Thoracic aorta (tissue), 2 donors: Measurements from ENCODE around the gene JAGN1. TPM values are rescaled to one million over a fixed set of nuclear protein-coding genes. Genes with fewer than 3 reads are reported as not detected.

Source experiments
- ATAC-seq: fragments of 150-250 bp; one replicate; pipeline ENCODE4 v1.8.0; 2017; ENCODE audit warnings: low read depth; ENCODE audit not compliant: insufficient number of reproducible peaks, low FRiP score
- DNase-seq: peaks from one replicate; pipeline ENCODE4 v3.0.0-alpha.2; 2020; ENCODE audit warnings: low spot score
- H3K27ac ChIP-seq, 2 donors: fragments of 200-600 bp; sonication (generic); 1 replicate in 1 of 2; 2 replicates in 1 of 2; pipeline ENCODE4 v1.5.1; 2016; ENCODE audit warnings: mild to moderate bottlenecking in 2 of 2, moderate library complexity in 2 of 2
- H3K27me3 ChIP-seq: fragments of 200-600 bp; sonication (generic); replicated peaks from 2 replicates; pipeline ENCODE4 v1.6.0; 2016; ENCODE audit warnings: mild to moderate bottlenecking; ENCODE audit not compliant: insufficient read depth
- H3K36me3 ChIP-seq: fragments of 200-600 bp; sonication (generic); one replicate; pipeline ENCODE4 v1.5.1; 2016
- H3K4me1 ChIP-seq, 2 donors: fragments of 200-600 bp; sonication (generic); 1 replicate in 1 of 2; 2 replicates in 1 of 2; pipeline versions ENCODE4 v1.5.1 to v1.6.0; 2016; ENCODE audit warnings: low read depth in 2 of 2, mild to moderate bottlenecking in 1 of 2; ENCODE audit not compliant: control insufficient read depth in 1 of 2
- H3K4me3 ChIP-seq: fragments of 200-600 bp; sonication (generic); 2 replicates; pipeline ENCODE4 v1.5.1; 2016; ENCODE audit warnings: mild to moderate bottlenecking
- H3K9me3 ChIP-seq: fragments of 200-600 bp; sonication (generic); 2 replicates; pipeline ENCODE4 v1.5.1; 2016
- total RNA-seq, 2 donors: library from RNA; depleted of rRNA; stranded (reverse); fragments of >200 nt; gene quantifications; one replicate each; pipeline versions ENCODE4 v1.1.0 to v1.2.3, GENCODE V29; 2016
- TF ChIP-seq, protein P1 (sequence below): fragments of 200-600 bp; sonication (generic); IDR thresholded peaks from one replicate; pipeline ENCODE4 v1.5.1; 2019; ENCODE audit warnings: antibody characterized with exemption

The JAGN1 gene
- total RNA-seq, 2 donors from 2014 or later: 21.5 to 38.6 TPM

DNA sequence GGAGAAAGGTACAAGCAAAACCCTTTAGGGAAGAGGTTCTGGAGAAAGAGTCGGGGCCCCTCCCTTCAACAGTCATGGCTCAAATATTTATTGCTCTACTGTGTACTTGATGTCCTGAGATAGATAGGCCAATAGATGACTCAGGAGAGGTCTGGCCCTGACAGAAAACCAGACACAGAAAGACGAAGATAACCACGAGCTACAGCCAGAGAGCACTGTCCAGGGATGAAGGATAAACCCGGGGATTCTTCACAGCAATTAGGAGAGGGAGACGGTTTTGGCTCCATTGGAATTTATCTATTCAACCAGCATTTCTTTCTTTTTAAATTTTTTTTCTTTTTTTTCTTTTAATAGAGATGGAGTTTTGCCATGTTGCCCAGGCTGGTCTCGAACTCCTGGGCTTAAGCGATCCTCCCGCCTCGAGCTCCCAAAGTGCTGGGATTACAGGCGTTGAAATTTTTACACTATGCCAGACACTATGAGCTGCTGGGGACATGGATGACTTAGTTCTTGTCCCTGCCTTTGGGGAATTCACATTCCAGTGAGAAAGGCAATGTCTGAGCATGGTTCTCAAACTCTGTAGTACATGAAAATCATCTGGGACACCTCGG is 5.8 kb upstream of the JAGN1 start:
- no peak overlapping the region for H3K4me3 ChIP-seq
- H3K9me3 ChIP-seq: no peaks in the 10 kb centered on the region
- TF ChIP-seq, protein P1, sequence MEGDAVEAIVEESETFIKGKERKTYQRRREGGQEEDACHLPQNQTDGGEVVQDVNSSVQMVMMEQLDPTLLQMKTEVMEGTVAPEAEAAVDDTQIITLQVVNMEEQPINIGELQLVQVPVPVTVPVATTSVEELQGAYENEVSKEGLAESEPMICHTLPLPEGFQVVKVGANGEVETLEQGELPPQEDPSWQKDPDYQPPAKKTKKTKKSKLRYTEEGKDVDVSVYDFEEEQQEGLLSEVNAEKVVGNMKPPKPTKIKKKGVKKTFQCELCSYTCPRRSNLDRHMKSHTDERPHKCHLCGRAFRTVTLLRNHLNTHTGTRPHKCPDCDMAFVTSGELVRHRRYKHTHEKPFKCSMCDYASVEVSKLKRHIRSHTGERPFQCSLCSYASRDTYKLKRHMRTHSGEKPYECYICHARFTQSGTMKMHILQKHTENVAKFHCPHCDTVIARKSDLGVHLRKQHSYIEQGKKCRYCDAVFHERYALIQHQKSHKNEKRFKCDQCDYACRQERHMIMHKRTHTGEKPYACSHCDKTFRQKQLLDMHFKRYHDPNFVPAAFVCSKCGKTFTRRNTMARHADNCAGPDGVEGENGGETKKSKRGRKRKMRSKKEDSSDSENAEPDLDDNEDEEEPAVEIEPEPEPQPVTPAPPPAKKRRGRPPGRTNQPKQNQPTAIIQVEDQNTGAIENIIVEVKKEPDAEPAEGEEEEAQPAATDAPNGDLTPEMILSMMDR: no peak
- H3K27me3 ChIP-seq: no peaks in the 10 kb centered on the region
- no peak for ATAC-seq
- DNase-seq: no peak
- H3K4me1 ChIP-seq: no peaks in the 10 kb centered on the region
- no peak overlapping the region for H3K27ac ChIP-seq
- H3K36me3 ChIP-seq: no peaks in the 10 kb centered on the region

DNA sequence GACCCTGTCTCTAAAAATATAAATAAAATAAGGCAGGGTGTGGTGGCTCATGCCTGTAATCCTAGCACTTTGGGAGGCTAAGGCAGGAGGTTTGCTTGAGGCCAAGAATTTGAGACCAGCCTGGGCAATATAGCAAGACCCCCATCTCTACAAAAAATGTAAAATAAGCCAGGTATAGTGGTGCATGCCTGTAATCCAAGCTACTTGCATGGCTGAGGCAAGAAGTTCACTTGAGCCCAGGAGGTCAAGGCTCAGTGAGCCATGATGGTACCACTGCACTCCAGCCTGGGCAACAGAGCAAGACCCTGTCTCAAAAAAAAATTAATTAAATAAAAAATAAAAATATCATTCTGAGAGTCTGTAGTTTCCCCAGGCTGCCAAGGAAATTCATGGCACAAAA is 4.1 kb upstream of the JAGN1 start:
- ATAC-seq: no peak
- no peak for DNase-seq
- no peaks in the 10 kb centered on the region for H3K9me3 ChIP-seq
- no peaks in the 10 kb centered on the region for H3K36me3 ChIP-seq
- H3K27me3 ChIP-seq: no peaks in the 10 kb centered on the region
- H3K4me3 ChIP-seq: no peak overlapping the region
- TF ChIP-seq, protein P1: no peak
- no peak overlapping the region for H3K27ac ChIP-seq
- H3K4me1 ChIP-seq: peaks cover 4 to 7% of the 10 kb centered on the region in 2 donors

DNA sequence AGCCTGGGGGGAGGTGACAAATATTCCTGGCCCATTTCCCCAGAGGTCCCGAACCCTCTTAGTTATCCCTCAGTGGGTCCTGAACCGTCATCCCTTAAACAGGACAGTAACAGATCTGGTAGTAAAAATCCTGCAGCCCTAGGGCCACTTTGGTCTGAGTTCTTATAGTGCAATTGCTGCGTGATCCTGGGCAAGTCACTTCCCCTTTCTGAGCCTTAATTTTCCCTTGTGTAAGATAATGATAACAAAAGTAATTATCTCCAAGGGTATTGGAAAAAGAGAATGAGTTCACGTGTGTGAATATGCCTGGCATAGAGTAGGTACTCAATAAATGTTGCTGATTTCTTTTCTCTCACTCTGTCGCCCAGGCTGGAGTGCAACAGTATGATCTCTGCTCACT is 2.9 kb upstream of the JAGN1 start:
- Histone ChIP-seq H3K4me1 (peaks cover 8 to 10% of the 10 kb centered on the region in 2 donors), H3K36me3 (no peaks in the 10 kb centered on the region), H3K27me3 (no peaks in the 10 kb centered on the region), H3K9me3 (no peaks in the 10 kb centered on the region), H3K27ac (no peak overlapping the region), H3K4me3 (no peak overlapping the region)
- DNase-seq: no peak
- no peak for ATAC-seq
- TF ChIP-seq, protein P1: no peak

DNA sequence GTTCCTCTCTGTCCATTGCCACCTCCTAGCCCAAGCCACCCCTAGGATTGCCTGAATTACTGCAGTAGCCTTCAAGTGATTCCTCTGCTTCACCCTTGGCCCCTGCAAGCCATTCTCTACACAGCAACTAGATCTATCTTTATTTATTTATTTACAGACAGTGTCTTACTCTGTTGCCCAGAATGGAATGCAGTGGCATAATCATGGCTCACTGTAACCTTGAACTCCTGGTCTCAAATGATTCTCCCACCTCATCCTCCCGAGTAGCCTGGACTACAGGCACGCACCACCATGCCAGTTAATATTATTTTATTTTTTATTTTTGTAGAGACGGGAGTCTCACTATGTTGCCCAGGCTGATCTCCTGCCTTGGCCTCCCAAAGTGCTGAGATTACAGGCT is 1.9 kb upstream of the JAGN1 start:
- no peak overlapping the region for H3K27ac ChIP-seq
- TF ChIP-seq, protein P1: no peak
- ATAC-seq (no peak), DNase-seq (no peak)
- H3K9me3 ChIP-seq: no peaks in the 10 kb centered on the region
- peaks cover 8 to 10% of the 10 kb centered on the region in 2 donors for H3K4me1 ChIP-seq
- H3K4me3 ChIP-seq: no peak overlapping the region
- no peaks in the 10 kb centered on the region for H3K27me3 ChIP-seq
- H3K36me3 ChIP-seq: peaks cover 6% of the 10 kb centered on the region

DNA sequence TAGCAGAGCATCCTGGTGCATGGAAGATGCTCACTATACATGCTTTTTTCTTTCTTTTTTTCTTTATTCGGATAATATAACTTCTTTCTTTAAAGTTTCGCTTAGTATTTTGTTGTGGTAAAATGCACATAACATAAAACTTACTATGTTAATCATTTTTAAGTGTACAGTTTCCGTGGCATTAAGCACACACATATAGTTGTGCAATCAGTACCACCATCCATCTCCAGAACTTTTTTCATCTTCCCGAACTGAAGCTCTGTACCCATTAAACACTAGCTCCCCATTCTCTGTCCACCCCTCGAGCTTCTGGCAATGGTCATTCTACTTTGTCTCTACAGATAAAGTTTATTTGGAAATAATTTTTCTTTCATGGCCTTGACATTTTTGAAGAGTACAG is 1.0 kb upstream of the JAGN1 start:
- H3K9me3 ChIP-seq: no peaks in the 10 kb centered on the region
- ATAC-seq: no peak
- DNase-seq: no peak
- no peaks in the 10 kb centered on the region for H3K27me3 ChIP-seq
- H3K36me3 ChIP-seq: peaks cover 7% of the 10 kb centered on the region
- H3K4me3 ChIP-seq: no peak overlapping the region
- H3K4me1 ChIP-seq: peaks cover 10 to 15% of the 10 kb centered on the region in 2 donors
- TF ChIP-seq, protein P1: no peak
- no peak overlapping the region for H3K27ac ChIP-seq
